ENCODE data around the gene CYP27B1.
A peak's percentile ranks its signal among the peaks of the same experiment; 100 is the strongest.

DNA sequence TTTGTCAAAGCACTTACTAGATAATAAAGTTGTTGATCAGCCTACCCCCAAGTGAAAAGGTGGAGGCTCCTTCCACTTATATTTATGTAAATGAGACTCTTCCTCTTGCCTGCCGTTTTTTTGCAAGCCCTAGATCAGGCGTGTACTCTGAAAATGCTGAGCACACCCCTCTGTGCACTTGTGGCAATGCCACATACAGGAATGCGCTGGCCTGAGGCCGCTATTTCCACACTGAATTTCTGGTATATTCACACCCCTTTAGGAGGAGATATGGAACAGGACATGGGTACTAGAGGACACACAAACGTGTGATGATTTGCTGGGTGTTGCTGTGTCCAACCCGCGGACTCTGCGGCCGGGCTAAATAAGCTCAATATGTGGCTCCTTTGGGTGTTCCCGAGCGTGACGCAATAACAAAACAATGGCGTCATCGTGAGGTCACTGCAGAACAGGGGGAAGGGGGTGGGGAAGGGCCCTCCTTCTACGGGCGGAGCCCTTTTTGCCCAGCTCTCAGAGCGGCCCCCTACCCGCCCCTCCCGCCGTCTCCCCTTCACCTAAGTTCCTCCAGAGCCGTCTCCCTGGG, 22.6 kb downstream of the CYP27B1 start:
- TF ChIP-seq CTCF (IDR thresholded peaks at IDR 0.05 in 2 of 3, conservative IDR thresholded peaks at IDR 0.05 in 1 of 3; ENCODE audit: borderline replicate concordance in 1 of 3, insufficient read depth in 1 of 3, low read depth in 2 of 3, low read length in 2 of 3) = no peak
- TF ChIP-seq, protein P1, sequence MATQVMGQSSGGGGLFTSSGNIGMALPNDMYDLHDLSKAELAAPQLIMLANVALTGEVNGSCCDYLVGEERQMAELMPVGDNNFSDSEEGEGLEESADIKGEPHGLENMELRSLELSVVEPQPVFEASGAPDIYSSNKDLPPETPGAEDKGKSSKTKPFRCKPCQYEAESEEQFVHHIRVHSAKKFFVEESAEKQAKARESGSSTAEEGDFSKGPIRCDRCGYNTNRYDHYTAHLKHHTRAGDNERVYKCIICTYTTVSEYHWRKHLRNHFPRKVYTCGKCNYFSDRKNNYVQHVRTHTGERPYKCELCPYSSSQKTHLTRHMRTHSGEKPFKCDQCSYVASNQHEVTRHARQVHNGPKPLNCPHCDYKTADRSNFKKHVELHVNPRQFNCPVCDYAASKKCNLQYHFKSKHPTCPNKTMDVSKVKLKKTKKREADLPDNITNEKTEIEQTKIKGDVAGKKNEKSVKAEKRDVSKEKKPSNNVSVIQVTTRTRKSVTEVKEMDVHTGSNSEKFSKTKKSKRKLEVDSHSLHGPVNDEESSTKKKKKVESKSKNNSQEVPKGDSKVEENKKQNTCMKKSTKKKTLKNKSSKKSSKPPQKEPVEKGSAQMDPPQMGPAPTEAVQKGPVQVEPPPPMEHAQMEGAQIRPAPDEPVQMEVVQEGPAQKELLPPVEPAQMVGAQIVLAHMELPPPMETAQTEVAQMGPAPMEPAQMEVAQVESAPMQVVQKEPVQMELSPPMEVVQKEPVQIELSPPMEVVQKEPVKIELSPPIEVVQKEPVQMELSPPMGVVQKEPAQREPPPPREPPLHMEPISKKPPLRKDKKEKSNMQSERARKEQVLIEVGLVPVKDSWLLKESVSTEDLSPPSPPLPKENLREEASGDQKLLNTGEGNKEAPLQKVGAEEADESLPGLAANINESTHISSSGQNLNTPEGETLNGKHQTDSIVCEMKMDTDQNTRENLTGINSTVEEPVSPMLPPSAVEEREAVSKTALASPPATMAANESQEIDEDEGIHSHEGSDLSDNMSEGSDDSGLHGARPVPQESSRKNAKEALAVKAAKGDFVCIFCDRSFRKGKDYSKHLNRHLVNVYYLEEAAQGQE (IDR thresholded peaks at IDR 0.05; ENCODE audit: low read depth) = no peak
- TF ChIP-seq POLR2AphosphoS5 (IDR thresholded peaks at IDR 0.05; ENCODE audit: low read depth, low read length) = peak; percentile 58
- TF ChIP-seq EZH2 (IDR thresholded peaks at IDR 0.05) = no peak
- no peak for TF ChIP-seq YY1 (IDR thresholded peaks at IDR 0.05; ENCODE audit: extremely low read depth, insufficient replicate concordance, low read depth, low read length)
- TF ChIP-seq RAD21 (IDR thresholded peaks at IDR 0.05; ENCODE audit: low read depth) = no peak
- no peak for TF ChIP-seq CEBPB (IDR thresholded peaks at IDR 0.05; ENCODE audit: low read depth)
- peak; percentile 1 for TF ChIP-seq POLR2A (IDR thresholded peaks at IDR 0.05; ENCODE audit: borderline replicate concordance, extremely low read depth, insufficient read depth, insufficient read length)
- TF ChIP-seq EZH2phosphoT487 (IDR thresholded peaks at IDR 0.05; ENCODE audit: borderline replicate concordance) = no peak
- TF ChIP-seq ZBTB33 (IDR thresholded peaks at IDR 0.05; ENCODE audit: extremely low read depth, insufficient replicate concordance, low read length) = no peak
- TF ChIP-seq EGR1 (IDR thresholded peaks at IDR 0.05; ENCODE audit: low read depth) = no peak

All from HCT116 (cell line).